Jurkat, Clone E6-1 (cell line): ENCODE measurements around the gene NRL.

ENCODE experiments used
- DNase-seq: peaks from one replicate; pipeline ENCODE4 v3.0.0-alpha.2; 2011; ENCODE audit warnings: low read depth, low spot score
- H3K4me3 ChIP-seq: 2 replicates; pipeline ENCODE4 v1.5.1; 2011; ENCODE audit warnings: mild to moderate bottlenecking, low read length, control low read depth, moderate library complexity

Gene NRL

GRCh38 chr14:24072881-24073877 is 41.6 kb downstream of the NRL start:
- no peak for DNase-seq
- H3K4me3 ChIP-seq, result no peak overlapping the region

GRCh38 chr14:24072436-24072835 is 42.3 kb downstream of the NRL start:
- no peak overlapping the region for H3K4me3 ChIP-seq
- no peak for DNase-seq

GRCh38 chr14:24071836-24072430 is 42.8 kb downstream of the NRL start:
- no peak overlapping the region for H3K4me3 ChIP-seq
- no peak for DNase-seq

GRCh38 chr14:24071144-24071697 is 43.5 kb downstream of the NRL start, which contains the start of gene CPNE6:
TSS of gene CPNE6 (plus strand) at chr14:24071562. CDS start at chr14:24072937, 1,375 bp downstream.
- no peak within 1 kb of the TSS for H3K4me3 ChIP-seq
- no peak for DNase-seq

GRCh38 chr14:24070285-24071143 is 44.2 kb downstream of the NRL start:
- DNase-seq, result no peak
- no peak overlapping the region for H3K4me3 ChIP-seq

- no peak overlapping the region for H3K4me3 ChIP-seq
- no peak for DNase-seq
Observed at GRCh38 chr14:24069411-24069735, 45.4 kb downstream of the NRL start.

- H3K4me3 ChIP-seq, result no peak overlapping the region
- DNase-seq, result no peak
Observed at GRCh38 chr14:24068711-24069410, 45.9 kb downstream of the NRL start.

- no peak overlapping the region for H3K4me3 ChIP-seq
- DNase-seq, result no peak
Observed at GRCh38 chr14:24067133-24068082, 47.3 kb downstream of the NRL start.

- no peak for DNase-seq
- no peak overlapping the region for H3K4me3 ChIP-seq
Observed at GRCh38 chr14:24066496-24067132, 48.1 kb downstream of the NRL start.

- no peak for DNase-seq
- H3K4me3 ChIP-seq, result no peak overlapping the region
Observed at GRCh38 chr14:24065408-24065807, 49.3 kb downstream of the NRL start.

GRCh38 chr14:24064856-24065255 is 49.9 kb downstream of the NRL start:
- DNase-seq, result no peak
- H3K4me3 ChIP-seq, result no peak overlapping the region

GRCh38 chr14:24064091-24064795 is 50.5 kb downstream of the NRL start:
- DNase-seq, result no peak
- no peak overlapping the region for H3K4me3 ChIP-seq

- H3K4me3 ChIP-seq, result no peak overlapping the region
- DNase-seq, result no peak
Observed at GRCh38 chr14:24063263-24063836, 51.4 kb downstream of the NRL start.

GRCh38 chr14:24062216-24062980 is 52.4 kb downstream of the NRL start:
- no peak for DNase-seq
- H3K4me3 ChIP-seq, result no peak overlapping the region

- no peak overlapping the region for H3K4me3 ChIP-seq
Observed at GRCh38 chr14:24060984-24061913, 53.5 kb downstream of the NRL start.

More at GRCh38 chr14:24060984-24061913, 53.5 kb downstream of the NRL start:
- no peak for DNase-seq
